Activated CD4-positive, CD25-positive, alpha-beta regulatory T cell treated with anti-CD3 and anti-CD28 coated beads, Interleukin-2, amount 50 U/mL, for 72 hours (primary cell): ENCODE results near the gene OR5J2.
"Not testable (repeated sequence)": the region's sequence is repeated elsewhere in the genome, so short reads cannot be mapped to it uniquely, and the experiment has no call there.

Experiments used
- DNase-seq: peaks from one replicate; pipeline ENCODE4 v3.0.0; 2021

OR5J2 gene

GRCh38 chr11:56176318-56176717 is at the start of gene OR5J2:
Gene OR5J2 (plus strand): TSS chr11:56176618. CDS start chr11:56176618, 0 bp downstream.
- DNase-seq, result no peak

DNA sequence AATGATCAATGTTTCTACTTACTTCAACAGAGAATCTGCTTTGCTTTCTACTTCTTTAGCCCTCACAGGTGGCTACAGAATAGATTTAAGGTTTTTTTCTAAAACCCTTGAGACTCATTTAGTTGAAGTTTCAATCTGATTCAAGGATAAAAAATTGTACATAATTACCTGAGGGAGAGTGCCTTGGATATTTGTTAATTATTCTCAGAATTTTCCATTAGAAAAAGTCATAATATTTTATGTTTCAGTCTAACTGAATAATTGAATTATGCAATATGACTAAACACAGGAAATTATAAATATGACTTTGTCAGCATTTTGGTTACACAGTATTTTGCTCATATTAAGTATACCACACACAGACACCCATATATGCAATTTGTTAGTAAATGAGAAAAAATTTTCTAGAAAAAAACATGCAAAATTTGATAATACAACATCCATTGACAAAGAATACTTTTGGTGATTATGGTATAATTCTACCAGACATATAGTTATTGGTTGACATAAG is 36.2 kb upstream of the OR5J2 start, which contains the start of gene OR8J3:
Gene OR8J3, minus strand, starts transcription at position 51 of the 511 bp plus-strand sequence. CDS start 2,483 bp downstream, outside the sequence.
- DNase-seq, result no peak

DNA sequence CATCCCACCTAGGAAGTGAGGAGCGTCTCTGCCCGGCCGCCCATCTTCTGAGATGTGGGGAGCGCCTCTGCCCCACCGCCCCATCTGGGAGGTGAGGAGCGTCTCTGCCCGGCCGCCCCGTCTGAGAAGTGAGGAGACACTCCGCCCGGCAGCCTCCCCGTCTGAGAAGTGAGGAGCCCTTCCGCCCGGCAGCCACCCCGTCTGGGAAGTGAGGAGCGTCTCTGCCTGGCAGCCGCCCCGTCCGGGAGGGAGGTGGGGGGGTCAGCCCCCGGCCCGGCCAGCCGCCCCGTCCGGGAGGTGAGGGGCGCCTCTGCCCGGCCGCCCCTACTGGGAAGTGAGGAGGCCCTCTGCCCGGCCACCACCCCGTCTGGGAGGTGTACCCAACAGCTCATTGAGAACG is 32.7 kb upstream of the OR5J2 start:
- not testable (repeated sequence) for DNase-seq

- no peak for DNase-seq
Observed at GRCh38 chr11:56151376-56151775, 25.0 kb upstream of the OR5J2 start.

DNA sequence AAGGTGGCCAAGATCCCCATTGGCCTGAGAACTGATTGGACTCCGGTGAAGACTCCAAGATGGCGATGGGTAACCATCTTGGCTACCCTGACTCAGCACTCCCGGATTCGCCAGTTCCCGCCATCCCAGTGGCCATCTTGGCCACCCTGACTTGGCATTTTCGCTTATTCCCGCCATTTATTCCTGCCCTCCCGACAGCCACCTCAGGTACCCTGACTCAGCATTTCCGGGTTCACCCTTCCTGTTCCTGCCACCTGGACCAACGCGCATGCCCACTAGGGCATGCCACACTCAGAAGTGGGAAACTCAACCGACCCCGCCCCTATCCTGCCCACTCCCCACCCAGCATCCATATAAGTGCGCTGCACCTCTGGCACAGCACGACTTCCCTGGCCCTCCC is 24.1 kb upstream of the OR5J2 start:
- DNase-seq, result no peak

GRCh38 chr11:56160217-56160616 is 16.2 kb upstream of the OR5J2 start, which contains the start of gene OR8K5:
Gene OR8K5 (minus strand): TSS chr11:56160317. CDS start chr11:56160317, 0 bp downstream.
- no peak for DNase-seq

GRCh38 chr11:56163804-56164203 is 12.6 kb upstream of the OR5J2 start:
- DNase-seq, result no peak

- no peak for DNase-seq
Observed at GRCh38 chr11:56172256-56172830, 4.1 kb upstream of the OR5J2 start.

- DNase-seq, result no peak
Observed at GRCh38 chr11:56183459-56183858, 7.0 kb downstream of the OR5J2 start.

GRCh38 chr11:56188602-56189001 is 12.2 kb downstream of the OR5J2 start:
- no peak for DNase-seq

DNA sequence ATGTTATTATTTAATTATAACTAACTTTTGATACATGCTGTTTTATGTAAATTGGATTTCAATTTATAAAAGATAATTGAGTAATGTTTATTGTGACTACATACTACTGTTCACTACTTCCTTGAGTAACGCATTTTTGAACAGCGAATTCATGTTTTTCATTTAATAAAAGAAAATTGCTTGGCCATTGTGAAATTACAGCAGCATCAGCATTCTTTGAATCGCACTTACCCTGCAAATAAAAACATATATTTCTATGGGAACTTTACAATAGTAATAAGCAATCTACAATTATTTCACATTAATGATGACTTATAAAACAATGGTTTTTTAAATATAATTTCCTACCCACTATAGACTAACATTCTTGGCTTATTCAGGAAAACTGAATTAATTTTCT is 20.3 kb downstream of the OR5J2 start:
- DNase-seq, result no peak

DNA sequence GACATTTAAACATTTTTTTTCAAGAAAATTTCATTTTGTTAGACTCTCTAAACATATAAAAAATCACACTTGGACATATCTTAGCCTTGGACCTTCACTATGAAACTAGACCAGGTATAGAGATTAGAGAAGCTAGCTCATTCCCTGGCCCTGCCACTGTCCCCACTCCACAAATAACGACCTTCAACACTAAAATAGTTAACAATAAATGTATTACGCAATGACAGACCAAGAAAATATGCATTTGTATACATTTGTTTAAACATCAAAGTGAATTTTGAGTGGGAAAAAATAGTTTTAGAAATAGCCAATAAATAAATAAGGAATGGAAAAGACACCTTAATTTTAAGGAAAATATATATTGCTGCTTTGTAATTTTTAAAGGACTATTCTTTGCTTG is 20.9 kb downstream of the OR5J2 start:
- no peak for DNase-seq

DNA sequence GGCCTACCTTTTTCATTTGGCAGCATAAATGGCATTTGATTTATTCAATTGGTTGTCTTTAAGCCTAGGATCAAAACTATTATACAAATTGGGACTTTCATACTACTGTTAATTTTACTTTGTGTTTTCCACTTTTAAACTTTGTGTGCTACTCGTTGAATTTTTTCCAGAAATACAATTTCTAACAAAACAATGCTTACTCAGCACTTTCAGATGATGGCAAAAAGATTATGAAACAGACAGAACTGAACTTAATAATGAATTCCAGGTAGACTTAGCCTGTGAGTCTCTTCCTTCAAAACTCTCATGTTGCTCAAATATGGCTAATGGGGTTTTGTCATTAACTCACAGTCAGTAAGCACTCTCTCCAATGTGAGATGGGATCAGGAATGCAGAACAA is 31.4 kb downstream of the OR5J2 start:
- no peak for DNase-seq

DNA sequence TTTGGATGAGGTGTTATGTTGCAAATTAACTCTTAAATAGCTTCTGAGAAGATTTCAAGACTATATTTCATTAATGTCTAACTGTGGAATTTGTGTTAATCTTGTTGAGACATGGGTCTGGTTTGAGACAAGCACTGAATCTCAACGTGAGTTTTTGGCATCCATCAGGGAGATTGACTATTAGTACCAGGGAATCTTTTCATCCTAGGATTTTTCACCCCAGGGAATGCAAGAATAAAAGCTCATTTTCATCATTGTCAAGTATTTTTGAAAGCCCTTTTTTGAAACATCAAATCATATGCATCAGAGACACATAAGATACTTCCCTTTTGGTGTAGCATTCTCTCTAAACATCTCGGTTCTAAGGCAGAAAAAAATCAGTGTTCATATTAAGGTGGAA is 38.1 kb downstream of the OR5J2 start:
- no peak for DNase-seq

DNA sequence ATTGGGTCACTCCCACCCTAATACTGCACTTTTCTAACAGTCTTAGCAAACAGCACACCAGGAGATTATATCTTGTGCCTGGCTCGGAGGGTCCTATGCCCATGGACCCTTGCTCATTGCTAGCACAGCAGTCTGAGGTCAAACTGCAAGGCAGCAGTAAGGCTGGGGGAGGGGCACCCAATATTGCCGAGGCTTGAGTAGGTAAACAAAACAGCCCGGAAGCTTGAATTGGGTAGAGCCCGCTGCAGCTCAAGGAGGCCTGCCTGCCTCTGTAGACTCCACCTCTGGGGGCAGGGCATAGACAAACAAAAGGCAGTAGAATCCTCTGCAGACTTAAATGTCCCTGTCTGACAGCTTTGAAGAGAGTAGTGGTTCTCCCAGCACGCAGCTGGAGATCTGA is 43.3 kb downstream of the OR5J2 start:
- not testable (repeated sequence) for DNase-seq
